Ammon's horn (tissue), 1 donor: ENCODE results near the gene B3GAT1.
A peak's percentile ranks its signal among the peaks of the same experiment; 100 is the strongest.

Experiments used
- DNase-seq: peaks from one replicate; pipeline ENCODE4 v3.0.0-alpha.2; 2016; ENCODE audit warnings: low spot score

Gene B3GAT1

GRCh38 chr11:134390706-134391569 lies 21.1 kb downstream of the B3GAT1 start:
- no peak for DNase-seq

GRCh38 chr11:134389464-134390180 lies 22.4 kb downstream of the B3GAT1 start:
- no peak for DNase-seq

GRCh38 chr11:134388590-134388989 lies 23.5 kb downstream of the B3GAT1 start:
- DNase-seq = no peak

- no peak for DNase-seq
These were observed 24.5 kb downstream of the B3GAT1 start for GRCh38 chr11:134387501-134387900.

GRCh38 chr11:134386945-134387344 lies 25.1 kb downstream of the B3GAT1 start:
- no peak for DNase-seq

GRCh38 chr11:134385774-134386565 lies 26.1 kb downstream of the B3GAT1 start:
- DNase-seq = peak; percentile 86

GRCh38 chr11:134385171-134385570 lies 26.9 kb downstream of the B3GAT1 start:
- no peak for DNase-seq

- no peak for DNase-seq
These were observed 27.6 kb downstream of the B3GAT1 start for GRCh38 chr11:134384406-134384805.

- no peak for DNase-seq
These were observed 28.3 kb downstream of the B3GAT1 start for GRCh38 chr11:134383576-134384221.

GRCh38 chr11:134382830-134383229 lies 29.2 kb downstream of the B3GAT1 start:
- no peak for DNase-seq

GRCh38 chr11:134382257-134382656 lies 29.8 kb downstream of the B3GAT1 start:
- DNase-seq = no peak

GRCh38 chr11:134380785-134381184 lies 31.3 kb downstream of the B3GAT1 start:
- no peak for DNase-seq

- no peak for DNase-seq
These were observed 31.8 kb downstream of the B3GAT1 start for GRCh38 chr11:134380229-134380628.

GRCh38 chr11:134379241-134379640 lies 32.8 kb downstream of the B3GAT1 start:
- DNase-seq = no peak

GRCh38 chr11:134377876-134378275 lies 34.2 kb downstream of the B3GAT1 start:
- no peak for DNase-seq

GRCh38 chr11:134376150-134376921 lies 35.7 kb downstream of the B3GAT1 start:
- no peak for DNase-seq

GRCh38 chr11:134374891-134375550 lies 37.0 kb downstream of the B3GAT1 start:
- no peak for DNase-seq

GRCh38 chr11:134374171-134374570 lies 37.9 kb downstream of the B3GAT1 start:
- DNase-seq = no peak

GRCh38 chr11:134373591-134374052 lies 38.4 kb downstream of the B3GAT1 start:
- no peak for DNase-seq

- DNase-seq = no peak
These were observed 39.1 kb downstream of the B3GAT1 start for GRCh38 chr11:134372961-134373360.
